ENCODE results near the gene RAD51C.

GRCh38 chr17:58734040-58734439 lies 41.6 kb downstream of the RAD51C start:
- TF ChIP-seq, protein P1, sequence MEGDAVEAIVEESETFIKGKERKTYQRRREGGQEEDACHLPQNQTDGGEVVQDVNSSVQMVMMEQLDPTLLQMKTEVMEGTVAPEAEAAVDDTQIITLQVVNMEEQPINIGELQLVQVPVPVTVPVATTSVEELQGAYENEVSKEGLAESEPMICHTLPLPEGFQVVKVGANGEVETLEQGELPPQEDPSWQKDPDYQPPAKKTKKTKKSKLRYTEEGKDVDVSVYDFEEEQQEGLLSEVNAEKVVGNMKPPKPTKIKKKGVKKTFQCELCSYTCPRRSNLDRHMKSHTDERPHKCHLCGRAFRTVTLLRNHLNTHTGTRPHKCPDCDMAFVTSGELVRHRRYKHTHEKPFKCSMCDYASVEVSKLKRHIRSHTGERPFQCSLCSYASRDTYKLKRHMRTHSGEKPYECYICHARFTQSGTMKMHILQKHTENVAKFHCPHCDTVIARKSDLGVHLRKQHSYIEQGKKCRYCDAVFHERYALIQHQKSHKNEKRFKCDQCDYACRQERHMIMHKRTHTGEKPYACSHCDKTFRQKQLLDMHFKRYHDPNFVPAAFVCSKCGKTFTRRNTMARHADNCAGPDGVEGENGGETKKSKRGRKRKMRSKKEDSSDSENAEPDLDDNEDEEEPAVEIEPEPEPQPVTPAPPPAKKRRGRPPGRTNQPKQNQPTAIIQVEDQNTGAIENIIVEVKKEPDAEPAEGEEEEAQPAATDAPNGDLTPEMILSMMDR (conservative IDR thresholded peaks at IDR 0.05), result no peak
- TF ChIP-seq EZH2 (IDR thresholded peaks at IDR 0.05; ENCODE audit: low read depth), result no peak

All from PC-9 (cell line).